Measurements from ENCODE around the gene FGD1.

DNA sequence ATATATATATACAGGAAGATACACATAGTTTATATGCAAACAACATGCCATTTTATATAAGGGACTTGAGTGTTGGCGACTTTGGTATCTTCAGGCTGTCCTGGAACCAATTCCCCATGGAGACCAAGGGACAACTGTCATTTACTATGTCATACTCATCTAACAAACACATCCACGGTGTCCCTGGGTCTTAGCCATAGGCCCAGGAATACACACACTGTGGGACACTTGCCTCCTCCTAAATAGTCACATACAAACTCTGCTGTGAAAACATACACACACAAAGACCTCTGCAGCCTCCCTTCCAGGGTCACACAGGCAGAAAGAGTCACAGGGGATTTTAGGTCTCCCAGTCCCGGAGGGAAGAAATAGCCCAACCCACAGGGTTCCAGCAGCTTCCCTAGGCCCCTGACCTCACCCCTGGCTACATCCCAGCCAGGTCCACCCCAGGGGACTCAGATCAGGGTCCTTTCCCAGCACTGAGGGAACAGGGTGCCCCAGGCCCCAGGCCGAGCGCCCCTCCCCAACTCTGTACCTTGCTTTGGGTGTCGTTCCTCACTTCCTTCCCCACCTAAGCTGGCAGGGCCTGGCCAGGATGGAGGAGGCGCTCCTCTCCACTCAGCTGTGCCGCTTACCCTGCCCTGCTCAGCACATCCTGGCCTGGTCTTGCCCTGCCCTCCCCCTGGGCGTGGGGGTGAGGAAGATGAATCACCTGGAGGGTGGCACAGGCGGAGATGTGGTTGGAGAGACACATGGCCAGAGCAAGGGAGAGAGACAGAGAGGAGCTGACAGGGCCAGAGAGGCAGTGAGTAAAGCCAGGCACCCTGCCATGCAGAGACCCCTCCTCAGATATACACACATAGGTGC lies 21.8 kb downstream of the FGD1 start:
- TF ChIP-seq, protein P1, sequence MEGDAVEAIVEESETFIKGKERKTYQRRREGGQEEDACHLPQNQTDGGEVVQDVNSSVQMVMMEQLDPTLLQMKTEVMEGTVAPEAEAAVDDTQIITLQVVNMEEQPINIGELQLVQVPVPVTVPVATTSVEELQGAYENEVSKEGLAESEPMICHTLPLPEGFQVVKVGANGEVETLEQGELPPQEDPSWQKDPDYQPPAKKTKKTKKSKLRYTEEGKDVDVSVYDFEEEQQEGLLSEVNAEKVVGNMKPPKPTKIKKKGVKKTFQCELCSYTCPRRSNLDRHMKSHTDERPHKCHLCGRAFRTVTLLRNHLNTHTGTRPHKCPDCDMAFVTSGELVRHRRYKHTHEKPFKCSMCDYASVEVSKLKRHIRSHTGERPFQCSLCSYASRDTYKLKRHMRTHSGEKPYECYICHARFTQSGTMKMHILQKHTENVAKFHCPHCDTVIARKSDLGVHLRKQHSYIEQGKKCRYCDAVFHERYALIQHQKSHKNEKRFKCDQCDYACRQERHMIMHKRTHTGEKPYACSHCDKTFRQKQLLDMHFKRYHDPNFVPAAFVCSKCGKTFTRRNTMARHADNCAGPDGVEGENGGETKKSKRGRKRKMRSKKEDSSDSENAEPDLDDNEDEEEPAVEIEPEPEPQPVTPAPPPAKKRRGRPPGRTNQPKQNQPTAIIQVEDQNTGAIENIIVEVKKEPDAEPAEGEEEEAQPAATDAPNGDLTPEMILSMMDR (conservative IDR thresholded peaks at IDR 0.05; ENCODE audit: low read depth in 2 of 2), result no peak
- TF ChIP-seq, protein P2, sequence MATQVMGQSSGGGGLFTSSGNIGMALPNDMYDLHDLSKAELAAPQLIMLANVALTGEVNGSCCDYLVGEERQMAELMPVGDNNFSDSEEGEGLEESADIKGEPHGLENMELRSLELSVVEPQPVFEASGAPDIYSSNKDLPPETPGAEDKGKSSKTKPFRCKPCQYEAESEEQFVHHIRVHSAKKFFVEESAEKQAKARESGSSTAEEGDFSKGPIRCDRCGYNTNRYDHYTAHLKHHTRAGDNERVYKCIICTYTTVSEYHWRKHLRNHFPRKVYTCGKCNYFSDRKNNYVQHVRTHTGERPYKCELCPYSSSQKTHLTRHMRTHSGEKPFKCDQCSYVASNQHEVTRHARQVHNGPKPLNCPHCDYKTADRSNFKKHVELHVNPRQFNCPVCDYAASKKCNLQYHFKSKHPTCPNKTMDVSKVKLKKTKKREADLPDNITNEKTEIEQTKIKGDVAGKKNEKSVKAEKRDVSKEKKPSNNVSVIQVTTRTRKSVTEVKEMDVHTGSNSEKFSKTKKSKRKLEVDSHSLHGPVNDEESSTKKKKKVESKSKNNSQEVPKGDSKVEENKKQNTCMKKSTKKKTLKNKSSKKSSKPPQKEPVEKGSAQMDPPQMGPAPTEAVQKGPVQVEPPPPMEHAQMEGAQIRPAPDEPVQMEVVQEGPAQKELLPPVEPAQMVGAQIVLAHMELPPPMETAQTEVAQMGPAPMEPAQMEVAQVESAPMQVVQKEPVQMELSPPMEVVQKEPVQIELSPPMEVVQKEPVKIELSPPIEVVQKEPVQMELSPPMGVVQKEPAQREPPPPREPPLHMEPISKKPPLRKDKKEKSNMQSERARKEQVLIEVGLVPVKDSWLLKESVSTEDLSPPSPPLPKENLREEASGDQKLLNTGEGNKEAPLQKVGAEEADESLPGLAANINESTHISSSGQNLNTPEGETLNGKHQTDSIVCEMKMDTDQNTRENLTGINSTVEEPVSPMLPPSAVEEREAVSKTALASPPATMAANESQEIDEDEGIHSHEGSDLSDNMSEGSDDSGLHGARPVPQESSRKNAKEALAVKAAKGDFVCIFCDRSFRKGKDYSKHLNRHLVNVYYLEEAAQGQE (IDR thresholded peaks at IDR 0.05; ENCODE audit: unreplicated experiment), result no peak
- TF ChIP-seq EZH2phosphoT487 (IDR thresholded peaks at IDR 0.05; ENCODE audit: unreplicated experiment) (no peak), EZH2 (IDR thresholded peaks at IDR 0.05; ENCODE audit: low read depth, unreplicated experiment) (no peak), POLR2AphosphoS5 (IDR thresholded peaks at IDR 0.05; ENCODE audit: low read depth) (no peak), CREB1 (CRISPR knock-in tag; IDR thresholded peaks at IDR 0.05; ENCODE audit: low read depth) (no peak), STAT1 (IDR thresholded peaks at IDR 0.05; ENCODE audit: unreplicated experiment) (no peak), JUNB (IDR thresholded peaks at IDR 0.05; ENCODE audit: unreplicated experiment) (no peak), ZNF114 (CRISPR knock-in tag; IDR thresholded peaks at IDR 0.05) (no peak), NANOG (IDR thresholded peaks at IDR 0.05; ENCODE audit: borderline replicate concordance) (no peak), ETS1 (IDR thresholded peaks at IDR 0.05) (no peak), ZNF331 (CRISPR knock-in tag; IDR thresholded peaks at IDR 0.05; ENCODE audit: low read depth) (no peak)
- TF ChIP-seq, protein P3, sequence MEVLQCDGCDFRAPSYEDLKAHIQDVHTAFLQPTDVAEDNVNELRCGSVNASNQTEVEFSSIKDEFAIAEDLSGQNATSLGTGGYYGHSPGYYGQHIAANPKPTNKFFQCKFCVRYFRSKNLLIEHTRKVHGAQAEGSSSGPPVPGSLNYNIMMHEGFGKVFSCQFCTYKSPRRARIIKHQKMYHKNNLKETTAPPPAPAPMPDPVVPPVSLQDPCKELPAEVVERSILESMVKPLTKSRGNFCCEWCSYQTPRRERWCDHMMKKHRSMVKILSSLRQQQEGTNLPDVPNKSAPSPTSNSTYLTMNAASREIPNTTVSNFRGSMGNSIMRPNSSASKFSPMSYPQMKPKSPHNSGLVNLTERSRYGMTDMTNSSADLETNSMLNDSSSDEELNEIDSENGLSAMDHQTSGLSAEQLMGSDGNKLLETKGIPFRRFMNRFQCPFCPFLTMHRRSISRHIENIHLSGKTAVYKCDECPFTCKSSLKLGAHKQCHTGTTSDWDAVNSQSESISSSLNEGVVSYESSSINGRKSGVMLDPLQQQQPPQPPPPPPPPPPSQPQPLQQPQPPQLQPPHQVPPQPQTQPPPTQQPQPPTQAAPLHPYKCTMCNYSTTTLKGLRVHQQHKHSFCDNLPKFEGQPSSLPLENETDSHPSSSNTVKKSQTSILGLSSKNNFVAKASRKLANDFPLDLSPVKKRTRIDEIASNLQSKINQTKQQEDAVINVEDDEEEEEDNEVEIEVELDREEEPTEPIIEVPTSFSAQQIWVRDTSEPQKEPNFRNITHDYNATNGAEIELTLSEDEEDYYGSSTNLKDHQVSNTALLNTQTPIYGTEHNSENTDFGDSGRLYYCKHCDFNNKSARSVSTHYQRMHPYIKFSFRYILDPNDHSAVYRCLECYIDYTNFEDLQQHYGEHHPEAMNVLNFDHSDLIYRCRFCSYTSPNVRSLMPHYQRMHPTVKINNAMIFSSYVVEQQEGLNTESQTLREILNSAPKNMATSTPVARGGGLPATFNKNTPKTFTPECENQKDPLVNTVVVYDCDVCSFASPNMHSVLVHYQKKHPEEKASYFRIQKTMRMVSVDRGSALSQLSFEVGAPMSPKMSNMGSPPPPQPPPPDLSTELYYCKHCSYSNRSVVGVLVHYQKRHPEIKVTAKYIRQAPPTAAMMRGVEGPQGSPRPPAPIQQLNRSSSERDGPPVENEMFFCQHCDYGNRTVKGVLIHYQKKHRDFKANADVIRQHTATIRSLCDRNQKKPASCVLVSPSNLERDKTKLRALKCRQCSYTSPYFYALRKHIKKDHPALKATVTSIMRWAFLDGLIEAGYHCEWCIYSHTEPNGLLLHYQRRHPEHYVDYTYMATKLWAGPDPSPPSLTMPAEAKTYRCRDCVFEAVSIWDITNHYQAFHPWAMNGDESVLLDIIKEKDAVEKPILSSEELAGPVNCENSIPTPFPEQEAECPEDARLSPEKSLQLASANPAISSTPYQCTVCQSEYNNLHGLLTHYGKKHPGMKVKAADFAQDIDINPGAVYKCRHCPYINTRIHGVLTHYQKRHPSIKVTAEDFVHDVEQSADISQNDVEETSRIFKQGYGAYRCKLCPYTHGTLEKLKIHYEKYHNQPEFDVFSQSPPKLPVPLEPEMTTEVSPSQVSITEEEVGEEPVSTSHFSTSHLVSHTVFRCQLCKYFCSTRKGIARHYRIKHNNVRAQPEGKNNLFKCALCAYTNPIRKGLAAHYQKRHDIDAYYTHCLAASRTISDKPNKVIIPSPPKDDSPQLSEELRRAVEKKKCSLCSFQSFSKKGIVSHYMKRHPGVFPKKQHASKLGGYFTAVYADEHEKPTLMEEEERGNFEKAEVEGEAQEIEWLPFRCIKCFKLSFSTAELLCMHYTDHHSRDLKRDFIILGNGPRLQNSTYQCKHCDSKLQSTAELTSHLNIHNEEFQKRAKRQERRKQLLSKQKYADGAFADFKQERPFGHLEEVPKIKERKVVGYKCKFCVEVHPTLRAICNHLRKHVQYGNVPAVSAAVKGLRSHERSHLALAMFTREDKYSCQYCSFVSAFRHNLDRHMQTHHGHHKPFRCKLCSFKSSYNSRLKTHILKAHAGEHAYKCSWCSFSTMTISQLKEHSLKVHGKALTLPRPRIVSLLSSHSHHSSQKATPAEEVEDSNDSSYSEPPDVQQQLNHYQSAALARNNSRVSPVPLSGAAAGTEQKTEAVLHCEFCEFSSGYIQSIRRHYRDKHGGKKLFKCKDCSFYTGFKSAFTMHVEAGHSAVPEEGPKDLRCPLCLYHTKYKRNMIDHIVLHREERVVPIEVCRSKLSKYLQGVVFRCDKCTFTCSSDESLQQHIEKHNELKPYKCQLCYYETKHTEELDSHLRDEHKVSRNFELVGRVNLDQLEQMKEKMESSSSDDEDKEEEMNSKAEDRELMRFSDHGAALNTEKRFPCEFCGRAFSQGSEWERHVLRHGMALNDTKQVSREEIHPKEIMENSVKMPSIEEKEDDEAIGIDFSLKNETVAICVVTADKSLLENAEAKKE (CRISPR knock-in tag; IDR thresholded peaks at IDR 0.05), result no peak

Data from GM23338 (cell line).